Left ventricle myocardium inferior (tissue), 1 donor: ENCODE results near the gene TRIM41. TPM values are rescaled to one million over a fixed set of nuclear protein-coding genes. Genes with fewer than 3 reads are reported as not detected.

Experiments used
- DNase-seq: peaks from one replicate; pipeline ENCODE4 v3.0.0-alpha.2; 2020
- H3K27ac ChIP-seq: fragments of 200-600 bp; replicated peaks from 2 replicates; pipeline ENCODE4 v1.8.0; 2021
- H3K27me3 ChIP-seq: fragments of 200-600 bp; 2 replicates; pipeline ENCODE4 v1.8.0; 2021; ENCODE audit warnings: low read depth
- H3K36me3 ChIP-seq: fragments of 200-600 bp; 2 replicates; pipeline ENCODE4 v1.8.0; 2021
- H3K4me1 ChIP-seq: fragments of 200-600 bp; 2 replicates; pipeline ENCODE4 v1.8.0; 2021
- H3K4me3 ChIP-seq: fragments of 200-600 bp; 2 replicates; pipeline ENCODE4 v1.8.0; 2021; ENCODE audit warnings: mild to moderate bottlenecking, moderate library complexity
- H3K9me3 ChIP-seq: fragments of 200-600 bp; replicated peaks from 2 replicates; pipeline ENCODE4 v1.8.0; 2021
- CTCF ChIP-seq: fragments of 200-600 bp; IDR thresholded peaks from 2 replicates; pipeline ENCODE4 v1.8.0; 2021; ENCODE audit warnings: antibody characterized with exemption, mild to moderate bottlenecking, borderline replicate concordance
- intact Hi-C: fragments of 100-400 bp; cut with micrococcal nuclease; formaldehyde crosslinking; loops from one replicate; pipeline ENCODE4 v1.11.0; 2022
- total RNA-seq: library from RNA; stranded (reverse); fragmentation: NEBNext Ultra II Directional; extraction: Animal tissue kit (Norgen Biotek cat#: 25700); gene quantifications from one replicate; pipeline ENCODE4 v1.2.1, GENCODE V29; 2021
- donor health status: DM: no; HTN: yes; CAD: no; lungs with severe emphysema.

The TRIM41 gene
- total RNA-seq, 1 donor from 2014 or later = 26.4 TPM

- H3K27me3 ChIP-seq = no peaks in the 10 kb centered on the region
- peaks cover 37% of the 10 kb centered on the region for H3K4me1 ChIP-seq
- no peaks in the 10 kb centered on the region for H3K36me3 ChIP-seq
- DNase-seq = no peak
- no peak for TF ChIP-seq CTCF
- peak overlapping the region; percentile 73 for H3K4me3 ChIP-seq
- peak overlapping the region; percentile 90 for H3K27ac ChIP-seq
- intact Hi-C loops = no loop called here
- H3K9me3 ChIP-seq = no peaks in the 10 kb centered on the region
Measured at GRCh38 chr5:181203093-181203711, 19.9 kb upstream of the TRIM41 start.

GRCh38 chr5:181203777-181204112 is 19.3 kb upstream of the TRIM41 start:
- Histone ChIP-seq H3K27me3 (no peaks in the 10 kb centered on the region), H3K4me3 (peak overlapping the region; percentile 73), H3K27ac (peak overlapping the region; percentile 90), H3K9me3 (no peaks in the 10 kb centered on the region), H3K4me1 (peaks cover 37% of the 10 kb centered on the region), H3K36me3 (no peaks in the 10 kb centered on the region)
- no peak for TF ChIP-seq CTCF
- no peak for DNase-seq
- intact Hi-C loops = no loop called here

- no peak for TF ChIP-seq CTCF
- Histone ChIP-seq H3K4me3 (peak overlapping the region; percentile 73), H3K27ac (peak overlapping the region; percentile 90), H3K36me3 (no peaks in the 10 kb centered on the region), H3K9me3 (no peaks in the 10 kb centered on the region), H3K27me3 (no peaks in the 10 kb centered on the region), H3K4me1 (peaks cover 37% of the 10 kb centered on the region)
- intact Hi-C loops = no loop called here
- DNase-seq = no peak
Measured at GRCh38 chr5:181204113-181204825, 18.8 kb upstream of the TRIM41 start.

GRCh38 chr5:181204826-181205760 is 18.0 kb upstream of the TRIM41 start, which contains the start of gene TRIM7:
Gene TRIM7 (minus strand): TSS chr5:181205196. CDS start chr5:181205110, 86 bp downstream.
- intact Hi-C loops = no loop called here
- DNase-seq = peak; percentile 69
- H3K36me3 ChIP-seq = no peaks in the 10 kb centered on the region
- peak within 1 kb of the TSS; percentile 73 for H3K4me3 ChIP-seq
- H3K27ac ChIP-seq = peak within 1 kb of the TSS; percentile 90
- no peak for TF ChIP-seq CTCF
- H3K4me1 ChIP-seq = peaks cover 37% of the 10 kb centered on the region
- H3K9me3 ChIP-seq = no peaks in the 10 kb centered on the region
- no peaks in the 10 kb centered on the region for H3K27me3 ChIP-seq
